Activated effector memory CD4-positive, alpha-beta T cell treated with anti-CD3 and anti-CD28 coated beads, Interleukin-2, amount 50 U/mL, for 16 hours (primary cell): ENCODE measurements around the gene NUP153.
"Not testable (repeated sequence)": the region's sequence is repeated elsewhere in the genome, so short reads cannot be mapped to it uniquely, and the experiment has no call there.

Experiments used
- DNase-seq: peaks from one replicate; pipeline ENCODE4 v3.0.0-alpha.2; 2020

The NUP153 gene

DNA sequence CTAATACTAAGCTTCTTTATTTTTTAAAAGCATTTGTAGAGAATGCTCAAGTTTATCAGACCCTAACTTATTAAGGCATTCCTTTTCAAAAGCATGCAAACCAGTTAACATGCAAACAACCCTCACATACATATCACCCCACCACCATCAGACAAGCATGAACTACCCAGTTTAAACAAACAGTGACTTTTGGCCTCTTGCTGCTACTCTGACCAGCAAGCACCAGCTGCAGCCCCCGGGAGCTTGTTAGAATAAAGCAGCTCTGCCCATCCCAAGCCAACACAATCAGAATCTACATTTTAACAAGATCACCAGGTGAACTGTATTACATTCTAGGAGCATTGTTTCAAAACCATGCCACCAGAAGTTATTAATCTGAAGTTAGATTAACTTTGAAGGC is 5.9 kb upstream of the NUP153 start:
- DNase-seq, result no peak

DNA sequence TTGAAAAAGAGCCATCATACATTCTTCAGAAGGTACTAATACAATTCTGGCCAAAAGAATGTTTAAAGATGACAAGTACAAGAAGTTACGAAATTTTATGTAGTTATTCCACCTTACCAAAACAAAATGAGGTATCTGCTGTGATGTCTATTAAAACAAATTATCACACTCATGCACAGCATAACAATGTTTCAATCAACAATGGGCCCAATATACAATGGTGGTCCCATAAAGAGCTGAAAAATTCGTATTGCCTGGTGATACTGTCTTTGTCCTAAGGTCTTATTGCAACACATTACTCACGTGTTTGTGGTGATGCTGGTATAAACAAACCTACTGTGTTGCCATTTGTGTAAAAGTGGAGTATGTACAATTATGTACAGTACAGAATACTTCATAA is 3.6 kb upstream of the NUP153 start:
- no peak for DNase-seq

DNA sequence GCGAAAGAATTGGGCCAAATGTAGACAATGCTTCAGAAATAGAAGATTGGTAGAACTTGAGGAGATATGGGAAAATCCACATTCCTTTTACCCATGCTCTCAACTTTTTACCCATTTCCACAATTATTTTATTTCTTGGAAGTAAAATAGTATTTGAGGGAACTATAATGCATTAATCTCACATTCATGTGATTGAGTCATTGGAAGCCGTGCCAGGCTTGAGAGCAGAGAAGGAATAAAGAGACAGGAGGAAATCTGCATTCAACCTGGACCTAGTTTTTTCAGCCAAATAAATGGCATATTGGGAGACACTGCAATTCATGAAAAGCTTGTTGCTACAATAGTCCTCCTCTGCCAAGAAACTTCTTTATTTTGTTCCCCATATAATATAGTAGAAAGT is 2.8 kb upstream of the NUP153 start:
- no peak for DNase-seq

DNA sequence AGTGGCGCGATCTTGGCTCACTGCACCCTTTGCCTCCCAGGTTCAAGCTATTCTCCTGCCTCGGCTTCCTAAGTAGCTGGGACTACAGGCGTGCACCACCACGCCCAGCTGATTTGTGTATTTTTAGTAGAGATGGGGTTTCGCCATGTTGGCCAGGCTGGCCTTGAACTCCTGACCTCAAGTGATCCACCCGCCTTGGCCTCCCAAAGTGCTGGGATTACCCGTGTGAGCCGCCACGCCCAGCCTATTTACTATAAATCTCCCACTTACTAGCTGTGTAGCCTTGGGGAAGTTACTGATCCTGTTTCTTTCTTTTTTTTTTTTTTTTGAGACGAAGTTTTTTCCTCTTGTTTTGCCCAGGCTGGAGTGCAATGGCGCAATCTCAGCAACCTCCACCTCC is 1.3 kb upstream of the NUP153 start:
- DNase-seq, result not testable (repeated sequence)

DNA sequence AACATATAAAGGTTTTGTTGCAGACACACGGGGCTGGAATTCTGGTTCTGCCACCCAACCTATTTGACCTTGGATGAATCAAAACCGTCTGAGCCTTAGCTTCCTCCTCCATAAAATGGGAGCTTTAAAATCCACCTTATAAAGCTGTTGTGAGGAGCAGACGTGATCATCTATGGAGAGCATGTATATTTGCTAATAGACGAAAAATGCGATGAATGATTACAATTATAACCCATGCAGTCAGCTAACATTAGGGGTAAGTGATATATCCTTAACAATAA is 586 bp upstream of the NUP153 start:
- DNase-seq, result no peak

DNA sequence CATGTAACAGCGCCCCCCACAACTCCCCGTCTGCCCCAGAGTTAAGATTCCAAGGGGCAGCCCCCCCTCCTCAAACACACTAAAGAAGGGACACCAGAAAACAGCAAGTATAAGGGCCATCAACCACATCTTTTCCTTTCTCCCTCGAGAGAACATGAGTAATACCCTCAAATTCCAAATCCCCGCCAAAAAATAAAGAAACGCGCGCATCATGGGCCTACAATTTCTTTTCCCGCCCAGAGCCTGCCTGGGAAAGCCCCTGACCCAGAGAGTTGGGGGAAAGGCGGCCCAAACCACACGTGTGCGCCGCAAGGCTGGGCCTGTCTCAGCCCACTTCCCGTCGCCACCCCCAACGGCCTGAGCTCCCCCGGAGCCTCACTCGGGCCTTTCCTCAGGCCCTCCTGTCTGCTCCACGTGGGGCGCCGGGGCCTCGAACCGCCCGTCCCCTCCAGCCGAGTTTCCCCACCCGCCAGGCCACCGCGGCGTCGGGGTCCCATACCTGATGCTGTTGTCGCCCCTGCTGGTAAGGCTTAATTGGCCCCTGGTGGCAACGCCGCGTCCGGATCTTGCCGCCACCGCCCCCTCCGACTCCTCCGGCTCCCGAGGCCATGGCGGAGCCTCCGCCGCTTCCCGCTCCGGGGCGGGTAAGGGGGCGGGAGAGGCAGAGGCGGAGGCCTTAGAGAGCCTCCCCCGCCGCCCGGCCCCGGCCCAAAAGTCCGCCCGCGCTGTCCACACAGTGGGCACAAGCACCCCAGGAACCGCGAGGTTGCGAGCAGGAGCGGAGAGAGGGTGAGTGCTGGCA is 746 bp downstream of the NUP153 start:
- peak; percentile 94 for DNase-seq

DNA sequence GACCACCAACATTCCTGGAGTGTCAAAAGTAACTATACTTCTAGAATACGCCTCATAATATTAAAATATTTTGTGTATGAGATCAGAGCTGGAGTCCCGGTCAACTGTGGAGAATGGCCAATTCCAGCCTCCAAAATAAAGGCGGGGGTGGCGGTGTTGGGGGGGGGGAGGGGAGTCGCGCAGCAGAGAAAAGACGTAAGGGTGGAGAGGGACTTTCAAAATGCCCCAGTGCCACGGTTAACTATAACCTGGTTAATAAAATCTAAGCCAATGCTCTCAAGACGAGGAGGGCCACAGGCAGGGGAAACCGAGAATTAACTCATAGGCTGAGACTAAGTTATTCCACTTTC is 1.3 kb downstream of the NUP153 start:
- no peak for DNase-seq

DNA sequence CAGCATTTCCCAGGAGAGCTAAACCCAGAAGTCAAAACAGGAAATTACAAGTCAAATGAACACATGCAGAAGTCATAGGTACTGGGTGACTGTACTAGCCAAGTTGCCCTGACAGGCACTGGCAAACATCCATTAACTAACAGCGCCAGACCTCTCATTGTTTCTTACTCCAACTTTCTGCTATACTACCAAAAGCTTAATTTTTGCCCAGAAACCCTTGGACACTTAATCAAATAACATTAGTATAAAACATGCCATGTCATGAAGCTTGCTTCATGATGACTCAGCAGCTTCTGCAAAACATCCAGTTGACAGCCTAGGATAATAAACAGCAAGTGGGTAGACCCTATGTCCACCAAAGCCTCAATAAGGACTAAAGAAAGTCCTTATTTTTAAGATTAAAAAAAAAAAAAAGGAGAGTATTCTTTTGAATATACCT is 3.5 kb downstream of the NUP153 start:
- DNase-seq, result no peak

DNA sequence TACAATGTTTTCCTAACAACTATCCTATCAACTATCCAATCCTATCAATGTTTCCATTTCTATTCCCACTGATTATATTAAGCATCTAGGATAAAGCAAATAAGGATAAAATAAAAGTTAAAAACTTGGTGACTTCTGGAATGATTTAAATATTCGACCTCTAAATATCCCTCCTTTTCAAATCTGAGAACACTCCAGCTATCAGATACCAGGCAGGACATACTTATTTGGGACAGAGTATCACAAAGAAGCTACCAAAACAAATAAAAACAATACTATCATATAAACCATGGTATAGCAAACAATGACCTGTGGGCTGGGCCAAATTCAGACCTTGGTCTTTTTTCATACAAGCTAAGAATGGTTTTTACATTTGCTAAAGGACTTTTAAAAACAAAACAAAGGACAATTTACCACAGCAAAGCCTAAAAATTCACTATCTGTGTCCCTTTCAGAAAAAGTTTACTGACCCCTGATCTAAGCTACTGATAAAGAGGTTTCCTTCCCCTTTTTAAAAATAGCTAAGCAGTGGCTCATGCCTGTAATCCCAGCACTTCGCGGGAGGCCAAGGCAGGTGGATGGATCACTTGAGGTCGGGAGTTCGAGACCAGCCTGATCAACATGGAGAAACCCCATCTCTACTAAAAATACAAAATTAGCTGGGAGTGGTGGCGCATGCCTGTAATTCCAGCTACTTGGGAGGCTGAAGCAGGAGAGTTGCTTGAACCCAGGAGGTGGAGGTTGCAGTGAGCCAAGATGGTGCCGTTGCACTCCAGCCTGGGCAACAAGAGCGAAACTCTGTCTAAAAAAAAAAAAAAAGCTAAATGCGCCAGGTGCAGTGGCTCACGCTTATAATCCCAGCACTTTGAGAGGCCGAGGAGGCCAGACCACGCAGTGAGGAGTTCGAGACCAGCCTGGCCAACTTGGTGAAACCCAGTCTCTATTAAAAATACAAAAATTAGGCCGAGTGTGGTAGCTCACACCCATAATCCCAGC is 6.0 kb downstream of the NUP153 start:
- no peak for DNase-seq

DNA sequence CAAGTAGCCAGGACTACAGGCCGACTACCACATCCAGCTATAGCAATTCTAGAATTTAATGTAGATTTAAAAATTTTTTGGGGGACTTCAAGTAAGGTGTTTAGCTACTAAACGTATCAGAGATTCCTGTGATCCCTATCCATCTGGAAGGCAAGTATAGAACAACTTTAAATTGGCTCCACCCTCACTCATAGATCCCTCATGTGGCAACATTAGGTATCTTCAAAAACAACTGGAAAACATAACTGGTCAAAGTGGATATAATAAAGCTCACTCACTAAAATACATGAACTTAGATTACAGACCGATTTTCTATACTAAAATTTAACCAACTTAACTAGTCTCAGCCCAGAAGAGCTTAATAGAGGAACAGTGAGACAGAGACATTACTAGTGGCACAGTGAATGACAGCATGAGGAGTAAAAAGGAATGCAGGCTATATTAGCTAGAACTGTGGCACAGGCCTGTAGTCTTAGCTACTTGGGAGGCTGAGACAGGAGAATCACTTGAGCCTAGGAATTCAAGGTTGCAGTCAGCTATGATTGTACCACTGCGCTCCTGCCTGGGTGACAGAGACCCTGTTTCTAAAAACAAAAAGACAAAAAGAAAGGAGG is 14.7 kb downstream of the NUP153 start:
- no peak for DNase-seq

DNA sequence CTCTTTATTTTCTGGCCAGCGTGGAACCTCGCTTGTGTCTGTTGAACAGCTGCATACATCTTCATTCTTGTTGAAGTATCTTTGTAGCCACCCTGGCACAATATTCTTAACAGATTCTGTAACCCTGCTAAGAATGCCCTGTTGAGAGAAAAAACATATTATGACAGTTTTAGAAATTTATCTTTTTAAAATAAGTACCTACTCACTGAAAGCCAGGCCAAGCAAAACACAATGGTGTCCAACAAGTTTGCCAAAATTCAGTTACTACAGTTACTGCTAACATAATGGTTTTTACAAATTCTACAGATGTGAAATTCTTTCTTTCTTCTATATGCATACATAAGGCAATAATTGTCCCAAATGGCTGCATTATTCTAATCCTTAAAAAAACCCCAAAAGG is 18.2 kb downstream of the NUP153 start:
- DNase-seq, result no peak

DNA sequence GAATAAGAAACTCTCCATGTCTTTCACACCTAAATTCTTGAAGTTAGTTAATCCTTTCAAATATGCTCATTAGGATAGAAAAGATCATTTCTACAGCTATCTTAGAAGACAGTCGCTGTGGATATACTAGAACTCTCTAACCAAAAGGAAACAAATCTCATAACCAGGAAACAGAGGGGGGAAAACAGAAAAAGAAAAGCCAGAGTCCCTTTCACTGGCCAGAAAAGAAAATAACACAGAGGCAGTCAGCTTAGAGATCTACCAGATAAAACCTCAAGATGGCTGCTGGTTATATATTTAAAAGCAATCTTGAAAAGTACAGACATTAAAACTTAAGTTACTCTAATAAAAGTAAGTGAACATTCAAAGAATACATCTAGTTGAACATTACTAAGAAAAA is 19.6 kb downstream of the NUP153 start:
- DNase-seq, result no peak

DNA sequence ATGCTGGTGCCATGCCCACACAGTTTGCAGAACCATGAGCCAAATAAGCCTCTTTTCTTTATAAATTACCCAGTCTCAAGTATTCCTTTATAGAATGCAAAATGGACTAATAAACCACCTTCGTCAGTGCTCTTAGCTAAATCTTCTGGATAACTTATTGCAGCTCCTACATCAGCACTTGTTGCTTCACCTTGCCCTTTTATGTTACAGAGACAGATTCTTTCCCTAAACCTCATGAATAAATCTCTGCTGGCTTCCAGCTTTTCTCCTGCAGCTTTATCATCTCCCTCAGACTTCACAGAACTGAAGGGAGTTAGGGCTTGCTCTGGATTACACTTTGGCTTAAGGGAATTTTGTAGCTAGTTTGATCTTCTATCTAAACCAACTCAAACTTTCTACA is 22.6 kb downstream of the NUP153 start:
- no peak for DNase-seq

DNA sequence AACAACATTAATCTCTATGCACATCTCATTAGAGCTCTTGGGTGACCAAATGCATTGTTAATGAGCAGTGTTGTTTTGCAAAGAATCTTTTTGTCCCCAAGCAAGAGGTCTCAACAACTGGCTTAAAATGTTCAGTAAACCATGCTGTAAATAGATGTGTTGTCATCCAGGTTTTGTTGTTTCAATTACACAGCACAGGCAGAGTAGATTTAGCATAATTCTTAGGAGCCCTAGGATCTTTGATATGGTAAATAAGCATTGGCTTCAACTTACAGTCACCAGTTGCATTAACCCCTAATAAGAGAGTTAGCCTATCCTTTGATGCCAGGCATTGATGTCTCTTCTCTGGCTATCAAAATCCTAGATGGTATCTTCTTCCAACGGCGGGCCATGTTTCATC is 23.3 kb downstream of the NUP153 start:
- DNase-seq, result no peak

DNA sequence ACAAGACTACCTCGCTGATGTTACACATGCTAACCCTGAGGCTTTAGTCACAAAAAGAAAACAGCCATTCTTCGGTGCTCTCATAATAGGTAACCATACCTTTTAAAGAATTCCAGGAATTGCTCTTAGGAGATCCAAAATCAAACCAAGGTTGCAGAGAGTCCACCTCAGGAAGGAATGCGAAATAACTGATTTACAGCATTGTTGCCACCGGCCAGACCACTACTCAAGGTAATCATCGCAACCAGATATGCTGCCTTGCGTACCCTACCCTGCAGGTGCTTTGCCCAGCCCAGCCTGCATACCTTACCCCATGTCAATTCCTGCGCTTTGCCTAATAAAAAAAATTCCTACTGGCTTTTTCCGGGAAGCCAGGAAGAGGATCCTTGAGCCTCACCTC is 27.0 kb downstream of the NUP153 start:
- DNase-seq, result no peak

DNA sequence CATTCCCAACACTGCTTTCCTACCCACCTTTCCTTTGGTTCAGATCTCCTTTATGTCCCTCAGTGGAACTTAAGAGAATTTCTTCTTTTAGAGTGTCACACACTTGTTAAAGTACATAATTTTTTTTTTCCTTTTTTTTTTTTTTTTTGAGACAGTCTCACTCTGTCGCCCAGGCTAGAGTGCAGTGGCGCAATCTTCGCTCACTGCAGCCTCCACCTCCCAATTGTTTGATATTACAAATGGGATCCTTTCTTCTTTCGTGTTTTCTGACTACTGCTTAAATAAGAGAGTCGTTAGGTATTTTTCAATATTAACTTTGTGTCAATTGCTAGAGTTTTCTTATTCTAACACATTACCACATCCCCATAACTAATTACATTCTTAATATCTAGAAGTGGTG is 29.1 kb downstream of the NUP153 start:
- no peak for DNase-seq

DNA sequence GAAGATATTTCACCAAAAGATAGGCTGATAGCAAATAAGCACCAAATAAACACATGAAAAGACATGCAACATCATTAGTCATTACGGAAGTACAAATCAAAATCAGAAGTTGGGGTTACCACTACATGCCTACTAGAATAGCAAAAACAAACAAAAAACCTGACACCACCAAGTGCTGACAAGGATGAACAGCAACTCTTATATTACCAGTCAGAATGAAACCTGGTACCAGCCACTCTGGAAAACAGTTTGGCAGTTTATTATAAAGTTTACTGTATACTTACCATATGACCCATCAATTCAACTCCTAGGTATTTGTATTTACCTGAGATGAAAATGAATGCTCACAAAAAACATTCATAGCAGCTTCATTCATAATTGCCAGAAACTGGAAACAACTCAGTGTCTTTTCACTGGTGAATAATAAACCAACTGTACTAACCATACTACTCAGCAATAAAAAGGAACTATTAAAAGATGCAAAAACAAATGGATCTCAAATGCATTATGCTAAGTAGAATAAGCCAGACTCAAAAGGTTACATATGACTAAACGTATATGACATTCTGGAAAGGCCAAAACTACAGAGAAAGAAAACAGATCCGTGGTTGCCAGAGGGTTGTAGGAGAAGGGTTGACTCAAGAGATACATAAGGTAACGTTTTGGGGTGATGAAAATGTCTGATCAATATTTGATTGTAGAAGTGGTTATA is 33.0 kb downstream of the NUP153 start:
- DNase-seq, result no peak

DNA sequence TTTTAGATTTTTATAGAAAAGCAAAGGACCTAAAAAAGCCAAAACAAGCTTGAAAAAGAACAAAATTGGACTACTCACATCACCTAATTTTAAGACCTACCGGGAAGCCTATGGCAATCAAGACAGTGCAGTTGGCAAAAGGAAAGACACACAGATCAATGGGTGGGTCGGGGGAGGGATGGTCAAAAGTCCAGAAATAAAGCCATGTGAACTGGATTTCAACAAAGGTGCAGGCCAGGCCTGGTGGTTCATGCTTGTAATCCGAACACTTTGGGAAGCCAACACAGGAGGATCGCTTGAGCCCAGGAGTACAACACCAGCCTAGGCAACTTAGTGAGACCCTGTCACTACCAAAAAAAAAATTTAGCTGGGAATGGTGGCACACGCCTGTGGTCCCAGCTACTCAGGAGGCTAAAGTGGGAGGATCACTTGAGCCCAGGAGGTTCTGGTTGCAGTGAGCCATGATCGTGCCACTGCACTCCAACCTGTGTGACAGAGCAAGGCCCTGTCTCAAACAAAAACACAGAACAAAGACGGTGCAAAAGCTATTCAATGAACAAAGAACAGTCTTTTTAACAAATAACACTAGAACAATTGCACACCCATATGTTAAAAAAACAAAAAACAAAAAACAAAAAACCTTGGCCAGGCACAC is 34.5 kb downstream of the NUP153 start:
- no peak for DNase-seq

DNA sequence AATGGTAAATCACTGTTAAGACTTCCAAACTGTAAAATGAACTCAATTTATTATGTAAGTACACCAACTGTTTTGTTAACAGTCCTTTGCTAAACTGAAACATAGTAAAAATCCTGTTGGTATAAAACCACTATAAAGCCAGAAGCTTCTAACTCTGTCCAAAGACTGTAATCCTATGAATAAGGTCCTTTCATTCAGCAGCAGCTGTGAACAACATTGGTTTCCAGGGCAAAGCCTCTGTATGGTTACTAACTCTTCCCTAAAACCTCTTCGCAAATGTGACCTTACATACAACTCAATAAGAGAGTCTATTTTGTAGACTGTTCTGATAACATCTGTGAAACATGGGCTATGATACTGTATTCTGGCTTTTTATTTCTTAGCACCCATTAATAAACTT is 40.1 kb downstream of the NUP153 start:
- no peak for DNase-seq

DNA sequence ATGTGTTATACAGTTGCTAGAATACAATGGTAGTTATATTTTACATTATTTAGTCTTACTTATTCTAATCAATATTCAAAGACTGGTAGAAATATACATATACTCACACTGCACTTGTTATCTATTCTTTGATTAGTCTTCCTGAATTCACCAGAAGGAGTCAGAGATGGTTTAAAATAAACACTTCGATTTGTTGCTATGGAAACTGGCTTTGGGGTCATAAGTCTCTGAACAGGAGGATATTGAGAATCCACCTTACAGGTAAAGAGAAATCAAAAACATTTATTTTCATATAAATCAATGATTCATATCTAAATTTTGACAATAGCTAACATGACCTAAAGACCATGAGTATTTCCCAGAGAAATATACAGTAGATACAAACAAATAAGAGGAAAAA is 41.6 kb downstream of the NUP153 start:
- no peak for DNase-seq

DNA sequence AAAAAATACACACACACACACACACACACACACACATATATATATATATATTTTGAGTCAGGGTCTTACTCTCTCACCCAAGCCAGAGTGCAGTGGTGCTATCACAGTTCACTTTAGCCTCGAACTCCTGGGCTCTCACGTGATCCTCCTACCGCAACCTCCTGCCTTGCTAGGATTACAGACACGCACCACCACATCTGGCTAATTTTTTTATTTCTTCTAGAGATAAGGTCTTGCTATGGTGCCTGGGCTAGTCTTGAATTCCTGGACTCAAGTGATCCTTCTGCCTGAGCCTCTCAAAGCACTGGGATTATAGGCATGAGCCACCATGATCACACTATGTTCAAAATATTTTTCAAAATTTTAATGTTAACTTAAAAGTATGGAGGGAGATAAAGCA is 43.5 kb downstream of the NUP153 start:
- no peak for DNase-seq

DNA sequence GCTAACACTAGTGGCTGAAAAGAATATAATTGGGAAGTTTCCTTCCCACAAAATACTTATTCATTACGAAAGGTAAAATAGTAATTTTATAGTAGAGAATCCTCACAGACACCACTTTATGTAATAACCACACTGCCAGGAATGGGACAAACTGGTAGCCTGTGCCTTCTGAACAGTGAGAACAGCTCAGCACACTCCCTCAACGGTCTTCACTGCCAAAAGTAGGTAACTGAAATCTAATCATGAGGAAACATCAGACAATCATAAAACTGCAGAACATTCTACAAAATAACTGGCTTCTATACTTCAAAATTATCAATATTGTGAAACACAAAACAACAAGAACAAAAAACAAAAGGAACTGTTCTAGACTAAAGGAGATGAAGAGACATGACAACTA is 44.1 kb downstream of the NUP153 start:
- DNase-seq, result no peak

DNA sequence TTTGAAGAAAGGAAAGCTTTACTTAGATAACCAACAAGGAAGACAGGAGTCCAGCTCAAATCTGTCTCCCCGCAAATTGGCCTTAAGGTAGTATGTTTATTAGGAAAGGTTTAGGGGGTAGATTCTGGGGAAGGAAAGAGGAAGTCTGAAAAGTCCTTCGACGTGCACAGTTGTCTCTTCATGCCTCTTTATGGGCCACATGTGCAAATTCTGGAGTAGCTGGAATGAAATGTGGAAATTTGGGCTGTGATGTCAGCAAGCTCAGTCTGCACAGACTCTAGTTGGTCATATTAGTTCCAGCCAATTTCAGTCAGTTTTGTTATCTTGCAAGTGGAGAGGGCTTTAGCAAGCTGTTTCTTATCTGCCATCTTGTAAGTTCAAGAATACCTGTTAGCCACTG is 50.1 kb downstream of the NUP153 start:
- DNase-seq, result no peak
